ENCODE results near the gene EPG5.
"Not testable (repeated sequence)": the region's sequence is repeated elsewhere in the genome, so short reads cannot be mapped to it uniquely, and the experiment has no call there.

Gene EPG5

DNA sequence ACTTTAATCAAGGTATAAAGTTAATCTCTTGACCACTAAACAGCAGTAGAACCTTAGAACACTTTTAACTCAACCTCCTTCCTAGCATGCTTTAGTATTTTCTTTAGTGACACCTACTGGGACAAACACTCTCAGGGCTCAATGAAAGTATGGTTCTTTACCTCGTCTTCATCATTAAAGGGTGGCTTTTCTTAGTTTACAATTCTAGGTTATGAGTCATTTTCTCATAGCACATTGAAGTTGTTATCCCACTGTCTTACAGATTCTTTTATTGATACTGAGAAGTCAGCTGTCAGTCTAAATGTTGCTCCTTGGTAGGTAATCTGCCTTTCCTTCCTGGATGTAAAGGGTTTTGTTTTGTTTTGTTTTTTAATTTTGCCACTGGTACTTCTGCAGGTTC lies 103.7 kb downstream of the EPG5 start:
- no peak for DNase-seq

DNA sequence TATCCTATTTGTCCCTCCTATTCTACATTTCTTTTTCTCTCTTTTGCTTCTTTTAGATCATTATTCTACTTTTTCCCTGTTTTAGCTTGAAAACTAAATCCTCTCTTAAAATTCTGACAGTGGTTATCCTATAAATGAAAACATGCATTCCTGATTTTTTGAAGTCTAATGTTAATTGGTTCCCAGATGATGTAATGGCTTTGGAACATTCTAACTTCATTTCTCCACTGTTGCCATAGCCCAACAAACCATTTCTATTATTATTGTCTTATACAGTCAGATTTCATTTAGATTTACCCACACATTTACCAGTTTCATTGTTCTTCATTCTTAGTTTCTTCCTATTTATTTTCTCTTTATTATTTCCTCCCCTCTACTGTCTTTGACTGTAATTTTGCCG lies 105.2 kb downstream of the EPG5 start:
- DNase-seq, result no peak

DNA sequence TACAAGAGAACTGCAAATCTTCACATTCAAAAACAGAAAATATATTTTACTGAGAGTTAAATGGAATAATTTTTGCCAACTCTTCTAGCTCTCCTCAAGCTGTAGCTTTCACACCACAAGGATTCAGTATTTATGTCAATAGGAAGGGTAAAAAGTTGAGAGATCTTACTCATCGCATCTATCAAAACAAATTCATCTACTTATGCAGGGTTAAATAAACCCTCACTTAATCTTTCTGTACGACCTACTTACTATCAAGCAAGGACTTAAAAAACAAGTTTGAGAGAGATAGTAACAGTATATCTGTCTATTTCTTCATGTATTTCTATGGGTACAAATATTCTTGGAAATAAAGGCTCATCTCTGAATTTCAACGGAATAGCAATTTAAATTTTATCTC lies 106.2 kb downstream of the EPG5 start:
- no peak for DNase-seq

DNA sequence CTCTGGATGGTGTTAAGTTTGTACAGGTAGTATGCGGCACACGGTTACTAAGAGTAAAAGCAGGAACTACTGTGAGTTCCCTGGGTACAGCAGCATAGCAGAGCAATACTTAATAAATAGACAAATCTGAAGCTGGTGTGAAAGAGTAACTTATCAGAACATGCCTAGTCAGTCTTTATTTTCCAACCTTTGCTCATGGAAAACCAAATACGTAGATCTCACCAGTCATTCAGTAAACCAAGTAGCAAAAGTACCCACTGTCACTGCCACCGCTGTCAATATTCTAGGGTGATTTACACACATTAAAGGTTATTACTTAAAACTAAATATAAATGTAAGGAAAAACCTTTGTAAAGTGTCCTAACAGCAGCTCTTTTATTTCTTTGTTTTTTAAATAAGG lies 106.6 kb downstream of the EPG5 start:
- DNase-seq, result no peak

DNA sequence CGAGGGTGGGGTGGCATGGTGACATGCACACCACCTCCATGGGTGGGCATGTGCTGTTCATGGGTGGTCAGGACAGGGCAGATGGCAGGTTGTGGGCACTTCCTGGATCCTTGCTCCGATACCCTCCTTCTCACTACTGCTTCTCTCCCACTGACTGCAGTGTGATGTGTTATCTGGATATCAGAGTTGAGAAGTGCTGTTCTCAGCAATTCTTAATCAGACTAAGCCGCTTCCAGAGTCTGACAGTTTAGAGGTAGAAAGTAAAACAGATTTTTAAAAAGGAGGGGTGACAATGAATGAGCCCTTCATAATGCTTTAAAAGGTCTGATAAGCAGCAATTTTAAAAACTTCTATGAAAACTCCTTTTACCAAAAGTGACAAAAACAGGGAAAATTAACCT lies 107.8 kb downstream of the EPG5 start:
- DNase-seq, result no peak

DNA sequence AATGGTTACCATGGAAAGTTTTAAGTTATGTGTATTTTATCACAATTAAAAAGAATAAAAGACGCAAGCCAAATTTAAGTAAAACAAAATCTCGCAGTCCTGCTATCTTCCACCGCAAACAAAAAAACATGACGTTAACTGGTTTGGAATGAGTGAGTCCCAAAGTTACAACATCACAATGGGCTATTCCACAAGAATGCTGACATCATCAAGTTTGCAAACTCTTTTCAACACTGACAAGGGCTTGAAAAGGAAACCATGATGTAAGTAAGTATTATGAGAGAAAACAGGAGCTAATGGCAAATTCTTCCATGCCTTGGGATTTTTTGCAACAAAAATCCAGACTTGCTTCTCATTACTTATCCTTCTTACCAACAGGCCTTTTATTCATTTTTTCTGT lies 110.6 kb downstream of the EPG5 start:
- DNase-seq, result no peak

DNA sequence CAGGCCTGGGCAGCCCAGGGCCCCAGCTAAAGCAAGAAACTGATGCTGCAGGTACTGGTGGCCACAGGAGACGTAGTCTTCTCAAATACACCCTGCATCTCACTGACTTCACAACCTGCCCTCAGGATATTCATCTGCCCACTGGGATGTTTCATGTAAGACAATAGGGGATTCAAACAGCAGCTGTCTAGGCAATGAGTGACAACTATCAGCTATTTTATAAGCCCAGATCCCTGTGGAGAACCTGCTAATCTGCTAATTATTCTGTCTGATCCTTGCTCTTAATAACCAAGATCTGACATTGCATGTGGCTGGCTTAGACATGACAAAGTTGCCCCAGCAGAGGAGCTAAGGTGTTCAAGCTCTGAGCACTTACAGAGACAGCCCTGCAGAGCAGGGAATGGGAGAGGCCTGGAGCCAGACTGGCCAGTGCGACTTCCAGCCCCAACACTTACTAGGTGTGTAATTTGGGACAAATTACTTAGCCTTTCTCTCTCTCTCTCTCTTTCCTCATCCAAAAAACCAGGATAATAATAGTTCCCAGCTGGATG lies 113.0 kb downstream of the EPG5 start:
- DNase-seq, result no peak

DNA sequence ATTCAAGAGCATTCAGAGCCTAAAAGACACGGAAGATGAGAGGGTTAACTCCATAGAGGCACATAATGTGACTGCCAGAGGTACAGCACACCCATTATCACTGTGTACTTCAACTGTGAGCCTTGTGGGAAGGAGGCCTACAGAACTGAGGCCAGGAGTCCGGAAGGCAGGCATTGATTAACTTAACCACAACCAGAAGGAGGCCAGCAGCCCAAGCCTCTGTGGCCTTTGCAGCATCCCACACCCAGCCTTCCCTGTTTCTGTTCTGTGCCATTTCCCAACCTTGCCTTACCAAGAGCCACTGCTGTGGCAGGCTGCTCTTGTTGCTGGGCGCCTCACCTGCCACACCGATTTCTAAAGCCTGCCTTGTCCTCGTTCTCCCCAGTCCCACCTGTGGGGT lies 114.5 kb downstream of the EPG5 start:
- no peak for DNase-seq

DNA sequence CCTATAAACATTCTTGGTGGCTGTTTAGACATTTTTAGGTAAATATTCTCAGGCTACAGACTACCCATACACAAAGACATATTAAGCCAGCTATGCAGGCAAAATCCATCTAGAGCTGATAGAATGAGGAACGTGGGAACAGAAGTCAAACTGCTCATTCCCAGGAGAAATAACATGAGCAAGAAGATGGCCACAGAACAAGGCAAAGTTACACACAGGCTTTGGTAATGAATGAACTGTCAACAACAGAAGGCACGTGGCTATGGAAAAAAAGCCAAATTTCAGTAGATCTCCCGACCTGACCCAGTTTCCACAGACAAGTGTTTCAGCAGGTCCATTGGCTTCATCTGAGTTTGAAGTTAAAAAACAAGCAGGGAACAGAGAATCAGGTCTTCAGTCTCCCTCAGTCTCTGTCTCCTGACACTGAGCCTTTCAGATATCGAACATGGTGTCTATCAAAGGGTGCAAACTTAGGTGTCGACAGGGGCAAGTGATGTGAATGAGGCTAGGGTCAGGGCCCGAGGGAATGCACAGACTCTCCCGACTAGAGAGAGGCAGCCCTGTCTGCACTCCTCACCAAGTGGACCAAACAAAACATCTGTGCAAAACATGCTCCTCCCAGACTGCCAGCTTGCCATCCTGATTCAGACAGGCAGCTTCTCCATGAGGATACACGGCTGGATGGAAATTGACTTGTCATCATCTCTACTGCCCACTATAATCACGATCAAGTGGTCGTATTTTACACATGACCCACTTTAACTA lies 115.8 kb downstream of the EPG5 start:
- DNase-seq, result no peak

DNA sequence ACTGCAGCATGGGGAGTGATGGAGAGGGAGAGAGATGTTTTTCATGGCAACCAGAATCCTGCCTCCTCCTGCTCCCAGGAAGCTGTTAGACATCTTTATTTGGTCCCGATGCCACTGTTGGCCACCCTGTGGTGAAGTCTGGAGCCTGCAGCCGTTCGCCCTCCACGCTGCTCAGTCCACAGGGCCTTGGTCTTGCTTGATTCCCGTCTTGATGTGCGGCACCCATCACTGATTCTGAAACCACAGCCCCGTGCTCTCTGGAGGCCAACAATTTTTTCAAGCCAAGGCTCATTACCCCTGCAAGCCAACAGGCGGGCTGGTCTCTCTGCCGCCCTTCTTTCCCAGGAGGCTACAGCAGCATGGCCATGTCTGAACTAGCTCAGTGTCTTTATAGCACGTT lies 117.1 kb downstream of the EPG5 start:
- DNase-seq, result no peak

DNA sequence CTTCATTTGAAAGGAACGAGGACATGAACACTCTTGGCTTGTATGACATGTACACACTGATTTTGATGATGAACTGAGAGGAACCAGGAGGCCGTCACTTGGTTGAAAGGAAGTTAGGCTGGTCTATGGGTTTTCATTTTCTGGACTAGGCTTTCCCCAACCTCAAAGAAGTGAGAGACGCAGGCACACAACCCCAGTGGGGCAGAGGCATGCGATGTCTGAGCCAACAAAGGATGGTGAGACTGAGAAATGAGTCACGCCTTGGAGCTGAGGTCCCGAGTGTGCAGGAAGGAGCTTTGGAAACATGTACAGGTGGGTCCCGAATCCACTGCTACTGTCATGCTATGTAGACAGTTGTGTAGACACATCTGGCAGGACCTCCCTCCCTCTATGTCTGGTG lies 117.6 kb downstream of the EPG5 start:
- DNase-seq, result no peak

DNA sequence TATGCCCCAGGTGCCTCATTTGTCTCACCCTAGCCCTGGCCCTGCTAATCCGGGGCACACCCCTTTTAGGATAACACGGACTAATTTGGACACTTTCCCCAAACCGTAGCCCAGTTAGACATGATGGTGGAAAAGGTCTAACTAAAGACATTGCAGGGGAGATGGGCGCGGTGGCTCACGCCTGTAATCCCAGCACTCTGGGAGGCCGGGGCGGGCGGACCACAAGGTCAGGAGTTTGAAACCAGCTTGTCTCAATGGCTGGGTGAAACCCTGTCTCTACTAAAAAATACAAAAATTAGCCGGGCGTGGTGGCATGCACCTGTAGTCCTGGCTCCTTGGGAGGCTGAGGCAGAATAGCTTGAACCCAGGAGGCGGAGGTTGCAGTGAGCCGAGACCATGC lies 118.5 kb downstream of the EPG5 start:
- DNase-seq, result not testable (repeated sequence)

DNA sequence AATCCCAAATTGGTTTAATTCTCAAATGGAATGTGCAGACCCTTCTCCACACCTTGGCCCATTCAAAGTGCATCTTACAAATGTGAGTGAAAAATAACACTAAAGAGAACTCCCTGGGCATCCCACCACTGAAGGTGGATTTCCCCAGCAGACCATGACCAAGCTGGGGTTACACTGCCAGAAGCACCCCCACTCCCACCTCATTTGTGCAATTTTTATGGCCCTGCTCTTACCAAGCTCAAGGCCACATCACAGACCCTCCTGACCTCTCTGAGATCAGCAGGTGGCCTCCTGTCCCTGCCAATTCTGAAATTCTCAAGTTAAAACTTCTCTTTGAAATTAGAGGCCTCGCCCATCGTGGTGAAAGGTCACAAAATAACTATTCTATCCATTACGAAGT lies 120.0 kb downstream of the EPG5 start:
- DNase-seq, result no peak

DNA sequence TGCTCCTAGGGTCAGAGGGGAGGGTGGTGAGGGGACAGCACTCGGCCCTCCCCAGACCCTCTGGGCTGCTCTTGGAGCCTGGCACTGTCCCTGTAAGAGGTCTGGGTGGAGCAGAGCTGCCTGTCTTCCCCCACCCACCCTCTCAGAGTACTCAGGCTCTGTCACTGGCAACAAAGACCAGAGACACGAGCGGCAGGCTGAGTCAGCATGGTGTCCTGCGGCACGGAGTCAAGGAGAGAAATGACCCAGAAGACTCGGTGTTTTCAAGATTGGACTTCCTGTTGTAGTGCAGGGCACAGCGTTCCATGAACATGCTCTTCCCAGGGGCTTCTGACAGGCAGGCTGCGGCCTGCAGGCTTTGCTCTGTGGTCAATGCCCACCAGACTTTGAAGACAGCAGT lies 121.7 kb downstream of the EPG5 start:
- DNase-seq, result no peak

DNA sequence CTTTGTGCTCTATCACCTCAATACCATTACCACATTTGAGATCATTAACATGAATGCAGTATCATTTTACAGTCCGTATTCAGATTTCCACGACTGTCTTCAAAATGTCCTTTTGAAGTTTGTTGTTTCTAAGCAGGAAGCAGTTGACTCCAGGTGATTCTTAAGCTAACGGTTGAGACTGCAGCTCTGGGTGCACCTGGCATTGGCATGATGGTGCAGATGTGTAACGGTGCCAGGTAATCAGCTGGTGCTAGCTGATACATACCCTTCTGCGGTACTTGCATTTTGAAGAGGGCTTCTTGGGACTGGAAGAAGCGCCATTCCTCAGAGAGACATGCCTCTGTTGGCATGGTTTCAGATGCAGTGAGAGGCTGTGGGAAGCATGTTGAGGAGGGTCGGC lies 122.2 kb downstream of the EPG5 start:
- DNase-seq, result no peak

DNA sequence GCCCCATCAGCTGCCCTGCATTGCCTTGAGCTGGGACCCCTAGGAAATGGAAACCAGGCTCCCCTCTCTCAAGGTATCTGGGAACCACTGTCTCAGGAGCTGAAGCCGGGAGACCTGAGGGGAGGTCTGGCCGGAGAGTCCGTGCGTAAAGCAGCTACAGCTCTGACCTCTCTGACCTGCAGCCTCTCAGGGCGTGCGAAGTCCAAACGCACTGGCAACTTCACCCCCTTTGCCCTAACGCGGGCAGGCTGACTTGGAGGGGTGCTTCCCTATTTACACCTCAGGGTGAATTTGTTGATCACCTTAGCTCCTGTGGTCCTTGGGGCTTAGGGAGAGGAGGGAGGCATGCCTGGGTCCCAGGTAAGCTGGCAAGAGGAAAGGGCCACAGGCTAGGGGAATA lies 124.1 kb downstream of the EPG5 start:
- DNase-seq, result no peak

DNA sequence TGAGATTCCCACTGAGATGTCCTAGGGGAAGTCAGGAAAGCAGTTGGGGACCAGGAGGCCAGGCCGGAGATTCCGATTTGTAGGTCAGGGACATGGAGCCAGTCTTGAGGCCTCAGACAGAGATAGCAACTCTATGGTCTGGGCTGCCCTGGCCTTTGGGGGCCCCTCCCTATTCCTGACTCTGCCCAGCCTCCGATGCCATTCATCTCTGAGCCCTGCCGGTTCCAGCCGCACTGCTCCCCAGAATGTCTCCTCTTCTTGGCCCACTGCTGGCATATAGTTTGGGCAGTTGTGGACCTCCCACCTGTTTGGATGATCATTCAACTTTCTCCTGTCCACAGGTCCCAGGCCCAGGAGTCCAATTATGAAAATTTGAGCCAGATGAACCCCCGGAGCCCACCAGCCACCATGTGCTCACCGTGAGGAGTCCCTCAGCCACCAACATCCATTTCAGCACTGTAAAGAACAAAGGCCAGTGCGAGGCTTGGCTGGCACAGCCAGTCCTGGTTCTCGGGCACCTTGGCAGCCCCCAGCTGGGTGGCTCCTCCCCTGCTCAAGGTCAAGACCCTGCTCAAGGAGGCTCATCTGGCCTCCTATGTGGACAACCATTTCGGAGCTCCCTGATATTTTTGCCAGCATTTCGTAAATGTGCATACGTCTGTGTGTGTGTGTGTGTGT lies 125.2 kb downstream of the EPG5 start:
- no peak for DNase-seq

DNA sequence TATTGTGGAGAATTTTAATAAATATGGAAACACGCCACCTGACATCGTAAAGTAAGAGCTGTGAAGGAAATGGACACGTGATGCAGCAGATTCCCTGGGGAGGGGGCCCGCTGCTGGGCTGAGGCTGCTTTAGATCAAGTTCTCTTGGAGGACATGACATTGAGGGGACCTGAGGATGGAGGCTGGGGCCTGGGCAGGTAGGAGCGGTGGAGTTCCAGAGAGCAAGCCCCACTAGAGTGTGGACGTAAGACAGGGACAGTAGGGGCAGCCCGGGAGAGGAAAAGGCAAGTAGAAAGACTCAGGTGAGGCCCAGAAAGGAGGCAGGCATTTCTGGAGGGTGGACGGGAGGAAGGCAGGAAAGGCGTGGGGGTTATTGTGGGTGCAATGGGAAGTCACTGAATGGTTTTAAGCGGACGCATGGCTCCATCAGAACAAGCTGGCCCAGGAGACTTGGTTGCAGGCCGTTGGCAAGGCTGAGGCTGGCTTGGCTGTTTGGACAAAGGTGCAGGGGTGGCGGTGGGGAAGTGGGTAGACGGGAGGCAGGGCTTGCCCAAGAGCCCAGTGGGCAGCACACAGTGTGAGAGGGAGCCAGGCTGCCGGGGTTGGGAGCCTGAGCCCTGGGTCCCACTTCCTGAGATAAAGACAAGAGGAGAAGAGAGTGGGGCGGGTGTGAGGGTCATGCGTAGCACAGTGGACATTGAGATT lies 125.9 kb downstream of the EPG5 start:
- no peak for DNase-seq

DNA sequence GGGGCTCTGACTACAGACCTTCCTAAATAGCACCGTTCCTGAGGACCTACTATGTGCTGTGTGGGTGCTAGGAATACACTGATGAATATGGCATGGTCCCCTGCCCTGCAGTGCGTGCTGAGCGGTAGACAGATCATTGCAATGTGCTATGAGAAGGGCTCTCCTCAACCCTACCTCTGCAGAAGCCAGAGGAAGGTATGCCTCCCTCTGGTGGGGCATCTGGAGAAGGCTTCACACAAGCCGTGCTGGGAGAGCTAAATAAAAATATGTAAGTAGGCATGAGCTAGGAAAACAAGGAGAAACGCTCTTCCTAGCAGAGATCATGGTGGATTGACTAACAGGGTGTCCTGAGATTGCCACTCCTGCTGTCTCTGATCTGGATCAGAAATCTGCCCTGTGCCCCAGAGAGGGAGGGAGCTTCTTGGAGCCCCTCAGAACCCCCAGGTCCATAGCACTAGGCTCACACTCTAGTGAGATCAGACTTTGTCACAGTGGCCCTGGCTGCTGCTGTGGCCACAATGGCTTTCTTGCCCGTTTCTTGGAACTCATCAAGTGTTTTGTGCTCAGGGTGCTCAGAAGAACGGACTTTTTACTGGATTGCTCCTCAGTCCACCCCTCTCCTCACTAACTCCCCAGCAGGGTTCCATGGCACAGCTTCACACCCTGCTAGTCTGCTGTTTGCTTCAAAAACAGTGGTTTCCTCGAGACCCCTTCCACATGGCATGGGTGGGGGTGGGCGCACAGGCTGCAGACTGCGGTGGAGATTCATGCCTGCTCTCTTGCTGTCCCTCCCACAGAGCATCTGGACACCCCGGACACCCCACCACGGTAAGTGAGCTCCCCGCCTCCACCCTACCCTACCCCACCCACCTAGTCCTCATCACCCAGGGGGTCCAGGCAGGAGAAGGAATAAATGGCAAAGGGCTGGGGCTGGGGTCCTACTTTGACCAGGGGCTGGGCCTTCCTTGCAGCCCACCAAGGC lies 127.4 kb downstream of the EPG5 start:
- peak; percentile 27 to 46 for DNase-seq

DNA sequence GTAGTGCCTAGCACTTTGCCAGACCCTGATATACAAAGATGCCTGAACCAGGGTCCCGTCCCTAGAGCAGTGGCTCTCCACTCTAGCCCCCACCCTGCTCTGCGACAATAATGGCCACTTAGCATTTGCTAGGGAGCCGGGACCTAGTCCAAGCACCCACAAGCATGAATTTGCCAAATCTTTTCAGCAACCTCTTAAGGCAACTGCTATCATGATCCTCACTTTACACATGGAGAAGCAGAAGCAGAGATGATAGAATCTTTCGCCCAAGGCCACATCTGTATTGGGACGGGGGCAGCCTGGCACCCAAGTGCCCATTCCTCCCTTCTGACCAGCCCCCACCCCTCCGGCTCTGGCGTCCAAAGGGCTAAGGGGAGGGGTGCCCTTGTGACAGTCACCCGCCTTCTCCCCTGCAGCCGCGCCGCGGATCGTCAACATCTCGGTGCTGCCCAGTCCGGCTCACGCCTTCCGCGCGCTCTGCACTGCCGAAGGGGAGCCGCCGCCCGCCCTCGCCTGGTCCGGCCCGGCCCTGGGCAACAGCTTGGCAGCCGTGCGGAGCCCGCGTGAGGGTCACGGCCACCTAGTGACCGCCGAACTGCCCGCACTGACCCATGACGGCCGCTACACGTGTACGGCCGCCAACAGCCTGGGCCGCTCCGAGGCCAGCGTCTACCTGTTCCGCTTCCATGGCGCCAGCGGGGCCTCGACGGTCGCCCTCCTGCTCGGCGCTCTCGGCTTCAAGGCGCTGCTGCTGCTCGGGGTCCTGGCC lies 128.6 kb downstream of the EPG5 start:
- DNase-seq, result no peak

DNA sequence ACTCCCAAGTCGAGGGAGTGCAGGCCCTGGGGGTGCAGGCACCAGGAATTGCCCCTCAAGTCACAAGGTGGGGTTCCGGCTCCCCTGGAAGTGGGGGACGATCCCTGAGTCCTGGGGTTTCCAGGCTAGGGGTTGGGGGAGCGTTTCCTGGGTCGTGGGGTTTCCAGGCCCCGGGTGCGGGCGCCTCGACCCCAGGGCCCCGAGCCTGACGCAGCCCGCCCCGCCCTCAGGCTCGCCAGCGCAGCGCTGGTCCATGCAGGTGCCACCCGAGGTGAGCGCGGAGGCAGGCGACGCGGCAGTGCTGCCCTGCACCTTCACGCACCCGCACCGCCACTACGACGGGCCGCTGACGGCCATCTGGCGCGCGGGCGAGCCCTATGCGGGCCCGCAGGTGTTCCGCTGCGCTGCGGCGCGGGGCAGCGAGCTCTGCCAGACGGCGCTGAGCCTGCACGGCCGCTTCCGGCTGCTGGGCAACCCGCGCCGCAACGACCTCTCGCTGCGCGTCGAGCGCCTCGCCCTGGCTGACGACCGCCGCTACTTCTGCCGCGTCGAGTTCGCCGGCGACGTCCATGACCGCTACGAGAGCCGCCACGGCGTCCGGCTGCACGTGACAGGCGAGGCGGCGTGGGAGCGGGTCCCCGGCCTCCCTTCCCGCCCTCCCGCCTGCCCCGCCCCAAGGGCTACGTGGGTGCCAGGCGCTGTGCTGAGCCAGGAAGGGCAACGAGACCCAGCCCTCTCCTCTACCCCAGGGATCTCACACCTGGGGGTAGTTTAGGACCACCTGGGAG lies 129.7 kb downstream of the EPG5 start:
- DNase-seq, result peak; percentile 30 to 55
